Lower leg skin (tissue), 4 donors: Measurements from ENCODE around the gene C11orf54. TPM values are rescaled to one million over a fixed set of nuclear protein-coding genes. Genes with fewer than 3 reads are reported as not detected.

Experiments used
- DNase-seq, 2 donors: peaks; one replicate each; pipeline ENCODE4 v3.0.0-alpha.2; 2019; ENCODE audit warnings: low spot score in 2 of 2
- H3K4me3 ChIP-seq: fragments of 200-600 bp; sonication (generic); 2 replicates; pipeline ENCODE4 v1.5.1; 2017; ENCODE audit warnings: mild to moderate bottlenecking, low read depth; ENCODE audit not compliant: poor library complexity, severe bottlenecking
- POLR2A ChIP-seq, 2 donors: fragments of 450-650 bp; IDR thresholded peaks; one replicate each; pipeline ENCODE4 v1.6.1; 2016 to 2017; ENCODE audit warnings: antibody characterized with exemption in 2 of 2, mild to moderate bottlenecking in 1 of 2, moderate library complexity in 1 of 2
- WGBS, 2 donors: methylation state at CpG; one replicate each; pipeline ENCODE4 v1.1.5; 2018; 5-methylcytosine and 5-hydroxymethylcytosine counted together
- intact Hi-C: fragments of 100-400 bp; cut with DNase I; formaldehyde crosslinking; loops from one replicate; pipeline ENCODE4 v1.15.0; 2023; ENCODE audit warnings: low total_unique reads
- total RNA-seq, 4 donors: library from RNA; depleted of rRNA; stranded (reverse); fragments of >200 nt; gene quantifications; one replicate each; pipeline ENCODE4 v1.1.0, GENCODE V29; 2016
- TF ChIP-seq, protein P1 (sequence below), 3 donors: fragments of 450-650 bp; IDR thresholded peaks; one replicate each; pipeline ENCODE4 v1.5.1; 2016; ENCODE audit warnings: antibody characterized with exemption in 3 of 3, mild to moderate bottlenecking in 3 of 3, moderate library complexity in 2 of 3

Gene C11orf54
- total RNA-seq, 4 donors from 2014 or later = 25.3 to 35.7 (median 32.5) TPM

DNA sequence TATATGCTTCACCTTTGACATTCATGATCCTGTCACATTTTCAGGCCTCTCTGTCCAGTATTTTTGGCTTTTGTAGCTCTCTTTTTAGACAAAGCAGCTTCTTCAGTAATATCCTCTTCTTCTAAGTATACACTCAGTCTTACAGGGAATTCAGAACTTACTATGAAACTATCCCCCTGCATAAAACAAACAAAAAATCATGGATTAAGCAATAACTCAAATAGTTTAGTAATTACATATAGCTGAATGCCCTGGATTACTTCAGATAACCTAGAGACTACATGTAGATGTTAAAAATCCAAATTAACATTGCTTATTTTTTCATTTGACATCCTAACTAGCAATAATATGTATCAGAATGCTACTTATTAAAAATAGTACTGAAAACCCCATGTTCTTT lies 5.3 kb upstream of the C11orf54 start:
- no peak for DNase-seq
- no peak overlapping the region for H3K4me3 ChIP-seq
- intact Hi-C loops = no loop called here
- no peak for TF ChIP-seq POLR2A (IDR thresholded peaks at IDR 0.05)
- TF ChIP-seq, protein P1, sequence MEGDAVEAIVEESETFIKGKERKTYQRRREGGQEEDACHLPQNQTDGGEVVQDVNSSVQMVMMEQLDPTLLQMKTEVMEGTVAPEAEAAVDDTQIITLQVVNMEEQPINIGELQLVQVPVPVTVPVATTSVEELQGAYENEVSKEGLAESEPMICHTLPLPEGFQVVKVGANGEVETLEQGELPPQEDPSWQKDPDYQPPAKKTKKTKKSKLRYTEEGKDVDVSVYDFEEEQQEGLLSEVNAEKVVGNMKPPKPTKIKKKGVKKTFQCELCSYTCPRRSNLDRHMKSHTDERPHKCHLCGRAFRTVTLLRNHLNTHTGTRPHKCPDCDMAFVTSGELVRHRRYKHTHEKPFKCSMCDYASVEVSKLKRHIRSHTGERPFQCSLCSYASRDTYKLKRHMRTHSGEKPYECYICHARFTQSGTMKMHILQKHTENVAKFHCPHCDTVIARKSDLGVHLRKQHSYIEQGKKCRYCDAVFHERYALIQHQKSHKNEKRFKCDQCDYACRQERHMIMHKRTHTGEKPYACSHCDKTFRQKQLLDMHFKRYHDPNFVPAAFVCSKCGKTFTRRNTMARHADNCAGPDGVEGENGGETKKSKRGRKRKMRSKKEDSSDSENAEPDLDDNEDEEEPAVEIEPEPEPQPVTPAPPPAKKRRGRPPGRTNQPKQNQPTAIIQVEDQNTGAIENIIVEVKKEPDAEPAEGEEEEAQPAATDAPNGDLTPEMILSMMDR (IDR thresholded peaks at IDR 0.05) = no peak

DNA sequence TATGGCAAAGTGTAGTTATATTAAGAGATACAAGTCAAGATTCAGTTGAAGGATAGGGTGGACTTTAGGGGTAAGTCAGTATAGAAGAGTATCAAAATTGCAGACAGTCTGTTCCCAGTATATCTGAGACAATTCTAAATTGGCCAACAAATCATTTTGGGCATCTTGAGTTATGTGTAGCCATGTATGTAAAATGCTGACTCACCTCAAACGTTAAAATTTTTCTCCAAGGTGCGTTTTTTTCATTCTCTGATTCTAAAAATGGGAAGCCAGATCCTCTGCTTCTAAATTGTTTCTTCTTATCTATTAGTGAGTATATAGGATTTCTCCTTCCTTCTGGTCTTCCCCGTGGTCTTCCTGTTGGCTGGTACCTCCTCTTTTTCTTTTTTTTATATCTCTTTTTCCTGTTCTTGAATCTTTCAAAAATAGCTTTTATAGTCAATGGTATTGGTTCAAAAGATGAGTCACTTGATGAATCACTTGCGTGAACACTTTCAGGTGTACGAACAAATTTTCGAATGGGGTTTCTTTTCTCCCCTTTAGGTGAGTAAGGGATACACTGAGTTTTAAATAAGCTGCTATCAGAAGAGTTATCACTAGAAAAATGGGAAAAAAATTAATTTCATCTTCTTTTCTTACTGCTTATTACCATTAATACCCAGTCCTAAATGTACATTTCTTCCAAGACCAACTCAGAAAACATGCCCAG lies 3.4 kb upstream of the C11orf54 start:
- DNase-seq = no peak
- H3K4me3 ChIP-seq = no peak overlapping the region
- intact Hi-C loops = no loop called here
- WGBS, 2 donors = 34 to 38% methylated on average over 6 of the region's 6 CpGs
- TF ChIP-seq POLR2A (IDR thresholded peaks at IDR 0.05) = no peak
- TF ChIP-seq, protein P1 (IDR thresholded peaks at IDR 0.05) = no peak

- intact Hi-C loops = no loop called here
- TF ChIP-seq, protein P1 (IDR thresholded peaks at IDR 0.05) = no peak
- TF ChIP-seq POLR2A (IDR thresholded peaks at IDR 0.05) = no peak
These were observed 2.8 kb upstream of the C11orf54 start for GRCh38 chr11:93738647-93739081.

DNA sequence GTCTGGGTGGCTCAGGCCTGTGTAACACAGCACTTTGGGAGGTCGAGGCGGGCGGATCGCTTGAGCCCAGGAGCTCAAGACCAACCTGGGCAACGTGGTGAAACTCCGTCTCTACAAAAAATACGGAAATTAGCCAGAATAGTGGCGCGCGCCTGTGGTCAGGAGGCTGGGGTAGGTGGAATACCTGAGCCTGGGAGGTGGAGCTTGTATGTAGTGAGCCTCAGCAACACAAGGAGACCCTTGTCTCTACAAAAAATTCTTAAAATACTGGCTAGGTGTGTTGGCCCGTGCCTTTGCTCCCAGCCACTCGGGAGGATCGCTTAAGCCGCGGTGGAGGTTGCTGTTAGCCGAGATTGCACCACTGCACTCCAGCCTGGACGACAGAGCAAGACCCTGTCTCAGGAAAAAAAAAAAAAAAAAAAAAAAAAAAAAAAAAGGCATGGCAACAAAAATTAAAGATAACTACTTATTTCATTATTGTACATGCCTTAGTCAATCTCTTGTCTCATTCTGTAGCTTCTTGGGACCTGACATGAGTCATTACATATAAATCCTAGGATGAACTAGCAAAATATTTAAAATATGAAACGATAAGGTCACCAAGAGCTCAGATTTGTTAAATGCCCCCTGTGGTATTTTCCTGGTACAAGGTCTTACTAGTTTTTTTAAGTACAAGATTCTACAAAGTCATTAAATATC lies 1.3 kb upstream of the C11orf54 start:
- no peak for DNase-seq
- H3K4me3 ChIP-seq = peak overlapping the region; percentile 73
- intact Hi-C loops = no loop called here
- TF ChIP-seq, protein P1 (IDR thresholded peaks at IDR 0.05) = no peak
- no peak for TF ChIP-seq POLR2A (IDR thresholded peaks at IDR 0.05)
- WGBS, 2 donors = 7 to 8% methylated on average over 18 of the region's 18 CpGs

More at GRCh38 chr11:93738647-93739081, 2.8 kb upstream of the C11orf54 start:
- DNase-seq = no peak
- 54 to 56% methylated on average over 6 of the region's 6 CpGs for WGBS, 2 donors
- no peak overlapping the region for H3K4me3 ChIP-seq

GRCh38 chr11:93740730-93741093 lies 760 bp upstream of the C11orf54 start:
- no peak for TF ChIP-seq POLR2A (IDR thresholded peaks at IDR 0.05)
- intact Hi-C loops = no loop called here
- WGBS, 2 donors = 0 to 1% methylated on average over 20 of the region's 20 CpGs
- peak overlapping the region; percentile 73 for H3K4me3 ChIP-seq
- DNase-seq = peak in 1 of 2 donors; percentile 88

GRCh38 chr11:93741882-93742226 lies 382 bp downstream of the C11orf54 start:
- no peak for DNase-seq
- TF ChIP-seq, protein P1 (IDR thresholded peaks at IDR 0.05) = no peak
- no peak for TF ChIP-seq POLR2A (IDR thresholded peaks at IDR 0.05)
- H3K4me3 ChIP-seq = peak overlapping the region; percentile 73
- intact Hi-C loops = no loop called here
- 0 to 2% methylated on average over 8 of the region's 8 CpGs for WGBS, 2 donors
